ENCODE measurements around the gene PTPRM. TPM values are rescaled to one million over a fixed set of nuclear protein-coding genes. Genes with fewer than 3 reads are reported as not detected.

Gene PTPRM
- total RNA-seq, 1 experiment from 2014 or later, result 14.5 TPM

GRCh38 chr18:7814754-7815315 lies 247.7 kb downstream of the PTPRM start:
- Histone ChIP-seq H3K9me3 (ENCODE audit: control insufficient read depth in 1 of 2, insufficient read depth in 1 of 2, low read depth in 1 of 2, low read length in 2 of 2) (peaks cover 15 to 17% of the 10 kb centered on the region in 2 experiments; a peak in 3 of 4 replicates), H3K27me3 (ENCODE audit: insufficient read depth, low read length) (no peaks in the 10 kb centered on the region), H4K20me1 (ENCODE audit: insufficient read depth) (no peaks in the 10 kb centered on the region), H3K9me2 (ENCODE audit: insufficient read depth) (no peaks in the 10 kb centered on the region), H2AFZ (ENCODE audit: low read depth, low read length, poor library complexity, severe bottlenecking) (no peak overlapping the region), H3K36me3 (ENCODE audit: control insufficient read depth in 1 of 2, insufficient read depth in 2 of 2, low read length in 2 of 2) (no peaks in the 10 kb centered on the region), H3K9ac (ENCODE audit: low read length) (no peak overlapping the region), H3K27ac (ENCODE audit: low read depth, low read length) (no peak overlapping the region), H3K79me2 (ENCODE audit: insufficient read depth, low read length) (no peaks in the 10 kb centered on the region), H3K4me2 (ENCODE audit: low read length) (no peak overlapping the region), H3K4me1 (ENCODE audit: control insufficient read depth in 1 of 2, insufficient read depth in 2 of 2, low read length in 2 of 2) (peaks cover 2 to 8% of the 10 kb centered on the region in 2 experiments; a peak in 2 of 4 replicates), H3K4me3 (replicated peaks in 1 of 2; ENCODE audit: low read depth in 1 of 2, low read length in 2 of 2) (no peak overlapping the region)
- intact Hi-C loops (cut with micrococcal nuclease), result no loop called here
- ChIA-PET RAD21 (ENCODE audit: low non-redundant PET in 1 of 2, low total read pairs in 2 of 2, uncharacterized antibody in 2 of 2, unreplicated experiment in 2 of 2) (no interaction called here), POLR2A (no interaction called here), CTCF (no interaction called here)
- no TSS peak for BruUV-seq (replicated peaks)
- ATAC-seq (no peak), DNase-seq (ENCODE audit: low read depth, low spot score) (no peak)
- no peak for TF ChIP-seq FOSL1 (IDR thresholded peaks at IDR 0.05; ENCODE audit: low read depth)
- no peak for TF ChIP-seq YY1 (IDR thresholded peaks at IDR 0.05; ENCODE audit: extremely low read depth, insufficient replicate concordance, low read depth, low read length)
- TF ChIP-seq SIN3A (IDR thresholded peaks at IDR 0.05; ENCODE audit: low read depth), result no peak
- TF ChIP-seq ZFX (IDR thresholded peaks at IDR 0.05), result no peak
- TF ChIP-seq ELF1 (IDR thresholded peaks at IDR 0.05; ENCODE audit: borderline replicate concordance, low read depth), result no peak
- no peak for TF ChIP-seq RAD21 (IDR thresholded peaks at IDR 0.05; ENCODE audit: low read depth)

- Histone ChIP-seq H3K4me3 (replicated peaks in 1 of 2; ENCODE audit: low read depth in 1 of 2, low read length in 2 of 2) (no peak overlapping the region), H3K36me3 (ENCODE audit: control insufficient read depth in 1 of 2, insufficient read depth in 2 of 2, low read length in 2 of 2) (no peaks in the 10 kb centered on the region), H3K27me3 (ENCODE audit: insufficient read depth, low read length) (no peaks in the 10 kb centered on the region), H3K4me1 (ENCODE audit: control insufficient read depth in 1 of 2, insufficient read depth in 2 of 2, low read length in 2 of 2) (peaks cover 2 to 8% of the 10 kb centered on the region in 2 experiments; a peak in 2 of 4 replicates), H3K9me2 (ENCODE audit: insufficient read depth) (no peaks in the 10 kb centered on the region), H3K9ac (ENCODE audit: low read length) (no peak overlapping the region), H3K27ac (ENCODE audit: low read depth, low read length) (no peak overlapping the region), H2AFZ (ENCODE audit: low read depth, low read length, poor library complexity, severe bottlenecking) (no peak overlapping the region), H3K4me2 (ENCODE audit: low read length) (no peak overlapping the region), H3K9me3 (ENCODE audit: control insufficient read depth in 1 of 2, insufficient read depth in 1 of 2, low read depth in 1 of 2, low read length in 2 of 2) (peaks cover 15 to 17% of the 10 kb centered on the region in 2 experiments; a peak in 3 of 4 replicates), H4K20me1 (ENCODE audit: insufficient read depth) (no peaks in the 10 kb centered on the region), H3K79me2 (ENCODE audit: insufficient read depth, low read length) (no peaks in the 10 kb centered on the region)
- ChIA-PET POLR2A (no interaction called here), RAD21 (ENCODE audit: low non-redundant PET in 1 of 2, low total read pairs in 2 of 2, uncharacterized antibody in 2 of 2, unreplicated experiment in 2 of 2) (no interaction called here), CTCF (no interaction called here)
- intact Hi-C loops (cut with micrococcal nuclease), result no loop called here
- BruUV-seq (replicated peaks), result no TSS peak
- TF ChIP-seq MAX (IDR thresholded peaks at IDR 0.05), result no peak
- TF ChIP-seq POLR2A (IDR thresholded peaks at IDR 0.05; ENCODE audit: borderline replicate concordance, extremely low read depth, insufficient read depth, insufficient read length), result no peak
- no peak for ATAC-seq
- DNase-seq (ENCODE audit: low read depth, low spot score), result no peak
Observed at GRCh38 chr18:7815787-7816186, 248.7 kb downstream of the PTPRM start.

Data from HCT116 (cell line).